Lower lobe of right lung (tissue), 2 donors: ENCODE results near the gene SQSTM1. TPM values are rescaled to one million over a fixed set of nuclear protein-coding genes. Genes with fewer than 3 reads are reported as not detected.

Source experiments
- ATAC-seq, 2 donors: fragments of 200-7000 bp; cut with Tn5 transposase; one replicate each; pipeline ENCODE4 v1.9.1; 2020 to 2022; ENCODE audit warnings: mild to moderate bottlenecking in 2 of 2, moderate library complexity in 2 of 2
- DNase-seq: peaks from one replicate; pipeline ENCODE4 v3.0.0-alpha.2; 2020
- H3K27ac ChIP-seq: fragments of 200-600 bp; one replicate; pipeline ENCODE4 v1.8.0; 2022
- H3K27me3 ChIP-seq: fragments of 200-600 bp; one replicate; pipeline ENCODE4 v1.8.0; 2022; ENCODE audit warnings: low read depth
- H3K36me3 ChIP-seq: fragments of 200-600 bp; one replicate; pipeline ENCODE4 v1.8.0; 2022; ENCODE audit warnings: mild to moderate bottlenecking
- H3K4me1 ChIP-seq: fragments of 200-600 bp; one replicate; pipeline ENCODE4 v1.8.0; 2022
- H3K4me3 ChIP-seq: fragments of 200-600 bp; one replicate; pipeline ENCODE4 v1.8.0; 2022; ENCODE audit warnings: mild to moderate bottlenecking
- H3K9me3 ChIP-seq: fragments of 200-600 bp; one replicate; pipeline ENCODE4 v1.8.0; 2022
- CTCF ChIP-seq: fragments of 200-600 bp; IDR thresholded peaks from one replicate; pipeline ENCODE4 v1.8.0; 2022; ENCODE audit warnings: antibody characterized with exemption, mild to moderate bottlenecking
- intact Hi-C: fragments of 100-400 bp; cut with DNase I; formaldehyde crosslinking; loops from one replicate; pipeline ENCODE4 v1.11.0; 2022
- total RNA-seq: library from RNA; stranded (reverse); fragmentation: NEBNext Ultra II Directional; extraction: Animal tissue kit (Norgen Biotek cat#: 25700); gene quantifications from one replicate; pipeline ENCODE4 v1.2.1, GENCODE V29; 2021
- donor health status: DM: no; HTN: yes; CAD: no; lungs with severe emphysema.

SQSTM1 gene
- total RNA-seq, 1 donor from 2014 or later = 450 TPM

- TF ChIP-seq CTCF = no peak
- DNase-seq = no peak
- H3K4me3 ChIP-seq = no peak overlapping the region
- no peaks in the 10 kb centered on the region for H3K9me3 ChIP-seq
- no peak overlapping the region for H3K27ac ChIP-seq
- H3K36me3 ChIP-seq = peaks cover 82% of the 10 kb centered on the region
- ATAC-seq = no peak
- intact Hi-C loops = no loop called here
- H3K27me3 ChIP-seq = no peaks in the 10 kb centered on the region
- H3K4me1 ChIP-seq = no peaks in the 10 kb centered on the region
Measured at GRCh38 chr5:179872828-179873575, 52.3 kb downstream of the SQSTM1 start.

GRCh38 chr5:179873588-179874110 lies 52.9 kb downstream of the SQSTM1 start:
- no peak for DNase-seq
- no peak for TF ChIP-seq CTCF
- peaks cover 88% of the 10 kb centered on the region for H3K36me3 ChIP-seq
- H3K27ac ChIP-seq = no peak overlapping the region
- intact Hi-C loops = no loop called here
- ATAC-seq = no peak
- no peaks in the 10 kb centered on the region for H3K27me3 ChIP-seq
- no peaks in the 10 kb centered on the region for H3K4me1 ChIP-seq
- no peaks in the 10 kb centered on the region for H3K9me3 ChIP-seq
- H3K4me3 ChIP-seq = no peak overlapping the region

GRCh38 chr5:179874136-179874535 lies 53.4 kb downstream of the SQSTM1 start:
- Histone ChIP-seq H3K27ac (no peak overlapping the region), H3K36me3 (peaks cover 91% of the 10 kb centered on the region), H3K4me1 (no peaks in the 10 kb centered on the region), H3K27me3 (no peaks in the 10 kb centered on the region), H3K9me3 (no peaks in the 10 kb centered on the region), H3K4me3 (no peak overlapping the region)
- intact Hi-C loops = no loop called here
- no peak for ATAC-seq
- TF ChIP-seq CTCF = no peak
- DNase-seq = no peak

GRCh38 chr5:179874536-179875292 lies 54.0 kb downstream of the SQSTM1 start:
- Histone ChIP-seq H3K27ac (no peak overlapping the region), H3K36me3 (peaks cover 91% of the 10 kb centered on the region), H3K4me3 (no peak overlapping the region), H3K9me3 (no peaks in the 10 kb centered on the region), H3K27me3 (no peaks in the 10 kb centered on the region), H3K4me1 (no peaks in the 10 kb centered on the region)
- intact Hi-C loops = no loop called here
- ATAC-seq (no peak), DNase-seq (no peak)
- no peak for TF ChIP-seq CTCF

- no peak for DNase-seq
- Histone ChIP-seq H3K36me3 (peaks cover 85% of the 10 kb centered on the region), H3K27ac (no peak overlapping the region), H3K4me1 (no peaks in the 10 kb centered on the region), H3K9me3 (no peaks in the 10 kb centered on the region), H3K27me3 (no peaks in the 10 kb centered on the region), H3K4me3 (no peak overlapping the region)
- intact Hi-C loops = no loop called here
- no peak for ATAC-seq
- no peak for TF ChIP-seq CTCF
Measured at GRCh38 chr5:179875741-179876609, 55.3 kb downstream of the SQSTM1 start.
